ENCODE measurements around the gene AKR1A1.
"Not testable (repeated sequence)": the region's sequence is repeated elsewhere in the genome, so short reads cannot be mapped to it uniquely, and the experiment has no call there.

The AKR1A1 gene

DNA sequence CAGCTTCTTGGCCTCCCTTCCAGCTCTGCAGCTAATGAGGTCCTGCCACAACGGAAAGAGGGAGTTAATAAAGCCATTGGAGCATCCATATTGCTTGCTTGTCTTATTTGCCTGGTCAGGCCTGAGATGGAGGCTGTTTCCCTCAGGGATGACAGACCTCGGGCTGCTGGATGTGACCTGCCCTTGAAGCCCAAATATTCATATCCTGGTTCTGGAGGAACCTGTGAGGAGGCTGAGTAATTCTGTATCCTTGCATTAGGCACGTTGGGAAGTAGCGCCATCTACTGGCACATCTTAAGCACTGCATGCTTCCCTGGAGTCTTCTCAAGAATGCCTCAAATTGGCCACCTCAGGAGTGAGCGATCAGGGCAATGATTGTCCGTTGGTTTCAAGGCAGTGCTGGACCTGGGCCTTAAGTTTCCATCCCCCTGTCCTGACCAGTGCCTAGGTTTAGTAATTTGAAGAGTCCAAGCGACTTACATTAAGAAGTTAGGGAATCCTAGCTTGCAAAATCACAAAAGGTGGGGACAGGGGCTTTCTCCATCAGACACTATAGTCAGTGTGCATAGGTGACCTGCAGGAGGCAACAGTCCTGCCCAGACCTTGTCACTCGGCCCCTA is 19.4 kb downstream of the AKR1A1 start:
- peak; percentile 81 for DNase-seq (ENCODE audit: low spot score)

DNA sequence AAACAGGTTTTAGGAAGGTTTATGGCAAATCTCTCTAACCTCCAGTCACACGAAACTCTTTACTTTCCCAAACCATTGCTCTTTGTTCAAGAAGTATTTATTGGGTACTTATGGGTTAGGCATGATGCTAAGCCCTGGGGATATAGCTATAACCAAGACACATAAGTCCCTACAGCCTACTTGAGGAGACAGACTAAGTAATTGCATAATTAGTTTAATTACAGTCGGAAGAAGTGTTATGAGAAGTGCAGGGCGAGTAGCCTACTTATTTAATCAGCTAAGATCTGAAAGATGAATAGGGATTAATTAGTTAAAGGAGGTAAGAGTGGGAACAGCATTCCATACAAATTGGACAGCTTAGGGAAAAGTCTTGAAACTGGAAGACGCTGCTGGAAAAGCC is 20.0 kb downstream of the AKR1A1 start:
- no peak for DNase-seq (ENCODE audit: low spot score)

DNA sequence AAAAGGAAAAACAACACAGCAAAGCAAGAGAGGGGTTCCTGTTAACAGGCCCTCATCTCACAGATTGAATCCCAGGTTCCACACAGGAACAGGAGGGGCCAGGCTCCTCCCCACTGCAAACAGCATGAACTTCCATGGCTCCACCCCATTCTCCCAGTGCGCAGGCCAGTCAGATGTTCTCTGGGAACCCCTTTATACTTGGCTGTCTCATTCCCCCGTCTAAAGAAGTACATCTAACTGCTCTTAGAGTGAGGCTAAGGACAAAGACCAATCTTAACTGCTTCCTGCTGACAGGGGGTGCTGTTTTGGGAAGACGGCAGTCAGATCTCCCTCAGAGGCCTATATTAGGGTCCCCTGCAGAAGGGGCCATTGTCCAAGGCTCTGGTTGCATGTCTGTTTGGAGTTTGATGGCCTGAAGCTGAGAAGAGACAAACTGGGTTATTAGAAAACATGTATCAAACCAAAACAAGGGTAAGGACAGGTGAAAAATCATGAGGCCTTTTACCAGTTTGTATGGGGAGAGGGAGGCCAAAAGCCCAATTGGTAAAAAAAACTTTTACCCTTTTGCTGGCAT is 22.7 kb downstream of the AKR1A1 start:
- DNase-seq (ENCODE audit: low spot score): no peak

DNA sequence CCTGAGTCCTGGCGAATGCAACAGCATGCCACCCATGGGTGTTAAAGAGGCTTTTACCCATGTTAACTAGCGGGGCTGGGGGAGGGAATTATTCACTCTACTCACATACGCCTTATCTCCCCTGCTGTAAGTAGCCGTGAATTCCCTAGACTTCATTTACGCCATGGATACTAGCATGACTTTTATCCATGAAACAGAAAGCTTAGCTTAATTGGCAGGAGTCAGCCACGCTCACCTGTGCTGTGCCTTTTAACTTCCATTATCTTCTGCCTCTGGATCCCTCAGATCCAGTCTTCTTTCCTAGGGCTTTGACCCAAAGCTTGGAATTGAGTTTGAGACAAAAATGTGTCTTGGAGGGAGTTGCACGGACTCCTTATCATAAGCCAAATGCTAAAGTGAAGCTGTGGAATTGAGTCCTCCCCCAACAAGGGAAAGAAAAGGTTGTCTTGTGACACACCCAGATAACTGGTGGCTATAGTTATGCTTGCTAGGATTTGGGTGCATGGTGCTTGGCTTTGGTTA is 23.5 kb downstream of the AKR1A1 start:
- DNase-seq (ENCODE audit: low spot score): no peak

DNA sequence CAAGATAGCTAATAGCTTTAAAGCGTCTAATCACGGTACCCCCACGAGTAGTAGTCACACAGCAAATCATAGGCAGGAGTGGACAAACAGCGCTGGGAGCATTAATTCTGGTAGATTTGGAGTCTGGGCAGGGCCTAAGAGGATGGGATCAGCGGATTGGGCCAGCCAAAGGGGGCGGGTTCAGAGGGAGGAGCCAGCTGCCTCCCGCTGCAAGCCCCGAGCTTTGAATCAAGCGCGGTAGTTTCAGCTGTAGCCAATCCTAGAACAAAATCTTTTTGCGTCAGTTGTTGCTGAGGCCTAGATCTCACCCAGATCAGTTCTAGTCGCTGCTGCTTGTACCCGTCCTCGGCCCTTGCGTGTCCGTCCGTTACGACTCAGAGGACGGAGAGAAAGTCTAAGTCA is 32.6 kb downstream of the AKR1A1 start:
- peak; percentile 98 for DNase-seq (ENCODE audit: low spot score)

DNA sequence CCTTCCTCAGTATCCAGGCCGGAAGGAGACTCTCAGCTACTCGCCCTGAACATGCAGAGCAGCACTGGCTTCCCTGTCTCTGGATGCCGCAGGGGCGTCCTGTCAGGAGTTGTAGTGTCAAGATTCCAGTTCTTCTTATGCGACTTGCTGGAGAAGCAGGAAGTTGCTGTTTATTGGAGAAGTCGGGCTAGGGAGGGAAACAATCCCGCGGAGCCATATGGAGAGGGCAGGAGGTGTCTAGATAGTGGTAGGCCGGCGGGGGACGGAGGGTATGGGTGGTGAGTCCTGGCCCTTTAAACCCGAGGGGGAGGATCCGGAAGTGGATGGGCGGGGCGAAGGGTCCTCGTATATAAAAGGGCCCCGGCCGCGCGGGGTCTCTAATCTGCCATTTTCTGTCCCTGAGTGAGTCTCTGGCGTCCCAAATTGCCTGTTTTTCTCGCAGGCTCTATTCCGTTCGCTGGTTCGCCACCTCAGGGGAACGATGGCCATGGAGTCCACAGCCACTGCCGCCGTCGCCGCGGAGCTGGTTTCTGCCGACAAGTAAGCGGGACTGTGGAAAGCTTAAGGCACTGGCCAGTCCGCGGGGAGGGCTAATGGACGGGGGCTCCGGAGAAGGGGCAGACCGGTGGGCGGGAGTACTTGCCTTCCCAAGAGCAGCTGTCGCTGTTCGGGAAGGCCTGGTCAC is 33.2 kb downstream of the AKR1A1 start, which contains the start of gene NASP:
NASP (plus strand) TSS at position 376 of the 685 bp plus-strand sequence; CDS start at position 482, 106 bp downstream.
- DNase-seq (ENCODE audit: low spot score): peak; percentile 85

DNA sequence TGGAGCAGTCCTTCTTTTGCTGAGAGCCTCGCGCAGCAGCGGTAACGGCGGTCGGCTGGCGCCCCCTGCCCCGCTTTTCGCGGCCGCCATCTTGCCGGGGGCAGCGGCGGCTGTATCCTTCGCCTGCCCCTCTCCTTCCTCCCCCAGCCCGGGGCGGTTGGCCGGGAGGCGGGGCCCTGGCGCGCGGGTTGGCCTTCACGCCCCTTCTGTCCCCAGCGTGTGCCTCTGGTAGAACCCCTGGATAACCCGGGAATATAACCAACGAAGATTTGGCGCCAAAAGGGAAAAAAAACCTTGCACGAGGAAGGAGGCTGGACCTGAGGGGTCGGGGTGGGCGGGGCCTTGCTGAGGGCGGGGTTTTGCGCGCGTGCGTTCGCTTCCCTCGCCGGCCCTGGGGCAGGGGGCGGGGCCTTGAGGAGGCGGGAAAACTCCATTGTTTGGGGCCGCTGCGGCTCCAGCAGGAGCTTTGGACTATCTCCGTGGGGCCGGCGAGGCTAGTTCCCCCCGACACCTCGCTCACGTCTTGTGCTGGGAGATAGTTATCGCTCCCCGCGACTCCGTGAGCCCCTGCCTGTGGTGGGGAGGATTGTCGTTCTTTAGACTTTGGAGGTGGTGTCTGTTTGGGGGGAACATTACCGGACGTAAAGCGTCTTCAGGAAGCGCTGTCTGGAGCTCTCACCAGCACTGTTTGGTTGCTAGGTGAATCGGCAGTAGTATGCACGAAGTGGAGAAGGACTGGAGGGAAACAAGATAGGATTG is 33.9 kb downstream of the AKR1A1 start:
- peak; percentile 83 for DNase-seq (ENCODE audit: low spot score)

DNA sequence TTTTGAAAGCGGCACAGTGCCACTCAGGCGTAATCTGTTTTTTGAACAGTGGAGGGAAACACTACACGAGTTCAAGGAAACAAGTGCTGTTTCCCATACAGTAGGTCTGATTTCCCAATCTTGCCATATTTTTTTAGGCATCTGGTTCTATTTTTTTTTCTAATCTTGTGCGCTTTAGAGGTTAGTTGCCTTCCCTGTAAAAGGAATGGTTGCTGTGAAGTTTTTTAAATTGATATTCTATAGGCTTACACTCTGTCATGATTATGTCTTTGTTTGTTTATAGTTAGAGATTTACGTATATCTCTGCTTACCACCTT is 34.4 kb downstream of the AKR1A1 start:
- no peak for DNase-seq (ENCODE audit: low spot score)

DNA sequence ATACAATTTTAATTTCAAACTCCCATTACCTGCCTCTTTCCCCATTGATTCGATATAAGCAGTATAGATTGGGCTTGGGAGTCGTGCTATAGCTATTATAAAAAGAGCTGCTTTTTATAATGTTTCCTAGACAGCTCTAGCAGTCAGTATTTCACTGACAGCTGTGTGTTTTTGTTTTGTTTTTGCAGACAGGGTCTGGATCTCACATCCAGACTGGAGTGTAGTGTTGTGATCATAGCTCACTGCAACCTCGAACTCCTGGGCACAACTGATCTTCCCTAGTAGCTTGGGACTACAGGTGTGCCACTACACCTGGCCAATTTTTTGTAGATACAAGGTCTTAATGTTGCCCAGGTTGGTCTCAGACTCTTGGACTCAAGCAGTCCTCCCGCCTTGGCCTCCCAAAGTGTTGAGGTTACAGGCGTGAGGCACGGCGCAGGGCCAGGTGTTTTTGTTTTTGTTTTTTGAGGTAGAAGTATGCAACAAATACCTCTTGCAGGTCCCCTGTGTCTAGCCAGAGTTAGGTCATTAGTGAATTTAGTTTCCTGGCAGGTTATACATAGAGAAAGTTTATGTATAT is 35.0 kb downstream of the AKR1A1 start:
- DNase-seq (ENCODE audit: low spot score): no peak

DNA sequence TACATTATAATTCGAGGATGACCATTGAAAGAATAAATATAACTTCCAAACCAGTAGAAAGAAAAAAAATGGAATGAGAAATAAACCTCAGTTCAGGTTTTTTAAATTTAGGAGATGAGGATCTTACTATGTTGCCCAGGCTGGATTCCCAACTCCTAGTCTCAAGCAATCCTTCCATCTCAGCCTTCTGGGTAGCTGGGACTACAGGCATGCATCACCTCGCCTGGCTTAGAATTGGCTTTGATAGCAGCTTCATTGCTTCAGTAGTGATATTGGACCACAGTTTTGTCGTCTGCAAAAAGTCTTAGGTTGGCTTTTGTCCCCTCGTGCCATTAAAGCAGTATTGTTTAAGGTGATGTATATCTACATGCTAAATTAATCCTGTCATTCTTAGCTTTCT is 36.1 kb downstream of the AKR1A1 start:
- no peak for DNase-seq (ENCODE audit: low spot score)

DNA sequence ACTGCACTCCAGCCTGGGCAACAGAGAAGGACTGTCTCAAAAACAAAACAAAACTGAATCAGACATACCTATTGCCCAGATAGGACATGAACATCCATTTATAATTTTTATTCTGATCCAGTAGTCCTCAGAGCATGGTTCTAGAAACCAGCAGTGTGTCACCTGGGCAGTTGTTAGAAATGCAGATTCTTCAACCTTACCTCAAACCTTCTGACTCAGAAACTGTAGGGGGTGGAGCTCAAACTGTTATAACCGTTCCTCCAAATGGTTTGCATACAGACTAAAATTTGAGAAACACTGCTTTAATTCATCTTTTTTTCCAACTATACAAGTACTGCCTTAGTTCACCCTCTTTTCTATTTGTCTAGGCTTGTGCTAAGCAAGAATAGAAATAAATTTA is 39.2 kb downstream of the AKR1A1 start:
- DNase-seq (ENCODE audit: low spot score): no peak

DNA sequence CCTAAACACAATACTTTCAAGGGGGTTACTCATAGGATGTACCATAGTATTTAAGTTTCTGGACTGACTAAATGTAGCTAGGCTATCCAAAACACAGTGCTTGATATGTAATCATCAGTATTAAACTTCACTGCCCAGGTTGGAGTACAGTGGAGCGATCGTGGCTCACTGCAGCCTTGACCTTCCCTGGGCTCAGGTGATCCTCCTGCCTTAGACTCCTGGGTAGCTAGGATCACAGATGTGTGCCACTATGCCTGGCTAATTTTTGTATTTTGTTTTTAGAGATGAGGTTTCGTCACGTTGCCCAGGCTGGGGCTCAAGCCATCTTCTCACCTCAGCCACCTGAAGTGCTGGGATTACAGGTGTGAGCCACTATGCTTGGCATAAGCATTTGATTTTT is 43.8 kb downstream of the AKR1A1 start:
- no peak for DNase-seq (ENCODE audit: low spot score)

DNA sequence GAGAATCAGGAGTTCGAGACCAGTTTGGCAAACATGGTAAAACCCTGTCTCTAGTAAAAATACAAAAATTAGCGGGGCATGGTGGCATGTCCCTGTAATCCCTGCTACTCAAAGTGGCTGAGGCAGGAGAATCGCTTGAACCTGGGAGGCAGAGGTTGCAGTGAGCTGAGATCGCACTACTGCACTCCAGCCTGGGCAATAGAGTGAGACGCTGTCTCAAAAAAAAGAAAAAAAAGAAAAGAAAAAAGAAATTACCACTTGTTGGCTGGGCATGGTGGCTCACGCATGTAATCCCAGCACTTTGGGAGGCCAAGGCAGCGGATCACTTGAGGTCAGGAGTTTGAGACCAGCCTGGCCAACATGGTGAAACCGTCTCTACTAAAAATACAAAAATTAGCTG is 46.1 kb downstream of the AKR1A1 start:
- not testable (repeated sequence) for DNase-seq (ENCODE audit: low spot score)

DNA sequence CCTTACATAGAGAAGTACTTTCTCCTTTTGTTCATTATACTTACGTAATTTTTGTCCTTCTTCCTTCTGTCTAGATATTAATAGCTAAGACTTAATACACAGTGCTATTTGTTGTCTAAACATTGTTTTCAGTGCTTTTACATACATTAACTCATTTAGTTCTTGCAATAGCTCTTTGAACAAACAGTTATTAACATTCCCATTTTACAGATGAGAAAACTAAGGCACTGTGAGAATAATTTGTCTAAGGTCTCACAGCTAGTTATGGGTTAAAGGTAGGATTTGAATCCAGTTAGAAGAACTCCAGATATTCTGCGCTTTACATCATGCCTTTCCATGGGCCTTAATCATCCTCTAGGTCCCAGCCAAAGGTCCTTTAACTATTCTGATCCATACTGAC is 53.6 kb downstream of the AKR1A1 start:
- no peak for DNase-seq (ENCODE audit: low spot score)

DNA sequence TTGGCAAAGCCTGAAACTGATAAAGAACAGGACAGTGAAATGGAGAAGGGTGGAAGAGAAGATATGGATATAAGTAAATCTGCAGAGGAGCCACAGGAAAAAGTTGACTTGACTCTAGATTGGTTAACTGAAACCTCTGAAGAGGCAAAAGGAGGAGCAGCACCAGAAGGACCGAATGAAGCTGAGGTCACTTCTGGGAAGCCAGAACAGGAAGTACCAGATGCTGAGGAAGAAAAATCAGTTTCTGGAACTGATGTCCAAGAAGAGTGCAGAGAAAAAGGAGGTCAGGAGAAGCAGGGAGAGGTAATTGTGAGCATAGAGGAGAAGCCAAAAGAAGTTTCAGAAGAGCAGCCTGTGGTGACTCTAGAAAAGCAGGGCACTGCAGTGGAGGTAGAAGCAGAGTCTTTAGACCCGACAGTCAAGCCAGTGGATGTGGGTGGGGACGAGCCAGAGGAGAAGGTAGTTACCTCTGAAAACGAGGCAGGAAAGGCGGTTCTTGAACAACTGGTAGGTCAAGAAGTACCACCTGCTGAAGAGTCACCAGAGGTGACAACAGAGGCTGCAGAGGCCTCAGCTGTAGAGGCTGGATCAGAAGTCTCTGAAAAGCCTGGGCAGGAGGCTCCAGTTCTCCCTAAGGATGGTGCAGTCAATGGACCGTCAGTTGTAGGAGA is 56.9 kb downstream of the AKR1A1 start:
- no peak for DNase-seq (ENCODE audit: low spot score)

DNA sequence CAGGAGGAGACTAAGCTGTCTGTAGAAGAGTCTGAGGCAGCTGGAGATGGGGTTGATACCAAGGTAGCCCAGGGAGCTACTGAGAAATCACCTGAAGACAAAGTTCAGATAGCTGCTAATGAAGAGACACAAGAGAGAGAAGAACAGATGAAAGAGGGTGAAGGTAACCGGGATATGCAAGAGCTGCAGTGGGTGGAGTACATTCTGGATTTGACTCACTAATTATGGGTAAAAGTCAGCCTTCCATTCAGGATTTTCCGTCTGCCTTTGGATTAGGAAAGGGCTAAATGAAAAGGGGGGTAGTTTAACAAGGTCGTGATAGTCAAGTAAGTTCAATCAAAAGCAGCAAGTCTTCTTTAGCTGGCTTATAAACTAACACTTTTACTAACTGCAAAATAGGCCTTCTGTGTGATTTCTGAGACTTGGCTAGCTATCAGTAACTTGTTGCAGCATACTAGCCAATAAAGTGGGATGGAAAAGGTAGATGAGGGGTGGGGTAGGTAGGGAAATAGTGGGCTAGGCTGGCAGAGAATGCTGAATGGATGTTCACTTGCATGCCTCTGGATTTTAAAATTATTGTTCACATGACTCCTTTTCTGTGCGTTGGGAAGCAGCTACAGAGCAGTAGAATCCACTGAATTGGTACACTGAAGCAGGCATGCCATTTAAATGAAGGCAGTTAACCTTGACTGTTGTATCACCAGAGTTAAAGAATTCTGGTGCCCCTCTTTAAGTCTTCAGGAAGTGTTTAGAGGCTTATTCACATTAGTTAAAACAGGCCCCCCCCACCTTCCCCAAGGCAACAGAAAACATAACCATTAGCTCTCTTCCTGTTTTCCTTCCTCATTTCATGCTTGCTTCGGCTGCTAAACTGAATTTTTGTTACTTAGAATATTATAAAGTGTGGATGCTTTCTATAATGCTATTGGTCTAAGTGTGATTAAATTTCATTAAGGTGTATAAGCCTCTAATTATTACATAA is 57.8 kb downstream of the AKR1A1 start:
- DNase-seq (ENCODE audit: low spot score): no peak

DNA sequence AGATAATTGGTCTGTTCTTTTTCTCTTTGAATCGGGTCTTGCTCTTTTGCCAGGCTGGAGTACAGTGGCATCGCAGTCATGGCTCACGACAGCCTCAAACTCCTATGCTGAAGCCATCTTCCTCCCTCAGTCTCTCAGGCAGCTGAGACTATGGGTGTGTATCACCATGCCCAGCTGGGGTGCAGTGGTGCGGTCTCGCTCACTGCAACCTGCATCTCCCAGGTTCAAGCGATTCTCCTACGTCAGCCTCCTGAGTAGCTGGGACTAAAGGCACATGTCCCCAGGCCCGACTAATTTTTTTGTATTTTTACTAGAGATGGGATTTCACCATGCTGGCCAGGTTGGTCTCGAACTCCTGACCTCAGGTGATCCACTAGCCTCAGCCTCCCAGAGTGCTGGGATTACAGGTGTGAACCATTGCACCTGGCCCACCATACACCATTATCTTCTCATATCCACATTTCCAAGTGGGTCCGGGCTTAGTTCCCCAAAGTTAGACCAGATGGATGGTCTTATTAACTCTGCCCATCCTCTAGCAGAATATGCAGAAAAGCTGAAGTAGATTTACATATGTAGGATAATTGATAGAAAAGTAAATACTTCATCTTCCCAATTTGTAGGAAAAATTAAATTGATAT is 60.1 kb downstream of the AKR1A1 start:
- DNase-seq (ENCODE audit: low spot score): no peak

DNA sequence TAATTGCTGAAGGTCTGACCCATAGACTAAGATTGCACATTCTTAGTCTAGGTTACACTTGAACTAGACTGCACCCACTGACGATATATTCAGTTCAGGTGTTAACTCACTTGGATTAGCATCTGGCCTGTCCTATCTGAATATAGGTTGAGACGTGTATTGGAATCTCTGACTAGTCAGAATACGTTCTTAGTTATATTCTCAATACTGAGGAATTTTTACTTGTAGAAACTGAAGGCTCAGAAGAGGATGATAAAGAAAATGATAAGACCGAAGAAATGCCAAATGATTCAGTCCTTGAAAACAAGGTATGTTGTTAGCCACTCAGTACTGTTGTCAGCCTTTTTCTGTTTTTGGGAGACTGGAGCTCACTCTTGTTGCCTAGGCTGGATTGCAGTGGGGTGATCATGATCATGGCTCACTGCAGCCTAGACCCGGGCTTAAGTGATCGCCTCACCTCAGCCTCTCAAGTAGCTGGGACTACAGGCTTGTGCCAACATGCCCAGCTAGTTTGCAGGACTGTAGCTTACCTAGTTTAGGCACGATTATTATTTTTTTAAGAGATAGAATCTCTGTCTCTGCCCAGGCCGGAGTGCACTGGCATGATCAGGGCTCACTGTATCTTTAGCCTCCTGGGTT is 62.4 kb downstream of the AKR1A1 start:
- DNase-seq (ENCODE audit: low spot score): no peak

DNA sequence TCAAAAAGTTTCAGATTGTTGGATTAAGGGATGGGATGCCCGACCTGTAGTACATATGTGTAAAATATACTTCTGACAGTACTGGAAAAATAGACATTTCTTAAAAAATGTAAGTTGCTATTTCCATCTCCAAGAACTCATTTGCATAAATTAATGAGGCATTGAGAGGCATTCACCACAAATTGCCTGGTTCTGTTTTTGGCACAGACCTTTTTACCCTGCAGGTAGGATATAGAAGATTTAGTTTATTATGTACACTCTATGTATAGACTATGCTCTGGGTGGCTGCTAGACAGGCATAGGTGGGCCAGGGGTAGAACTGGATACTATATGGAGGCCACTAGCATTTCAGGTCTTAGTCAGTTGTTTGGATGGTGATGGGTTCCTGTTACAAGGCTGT is 65.3 kb downstream of the AKR1A1 start:
- no peak for DNase-seq (ENCODE audit: low spot score)

DNA sequence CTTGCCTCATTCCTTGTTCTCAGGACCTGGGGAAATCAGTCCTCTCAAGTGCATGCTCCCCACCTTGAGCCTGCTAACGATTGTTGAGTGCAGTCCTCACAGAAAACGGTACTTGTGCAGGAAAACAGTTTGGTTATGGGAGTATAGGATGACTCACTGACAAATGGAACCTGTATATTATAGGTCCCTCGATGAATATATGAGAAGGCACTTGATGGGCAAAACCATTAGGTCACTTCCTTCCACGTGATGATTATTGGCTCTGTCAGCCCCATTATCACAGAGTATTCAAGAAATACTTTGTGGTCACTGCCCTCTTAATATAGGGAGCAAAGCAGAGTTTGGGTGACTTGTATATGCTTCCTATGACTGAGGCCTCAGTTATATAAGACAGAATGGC is 67.0 kb downstream of the AKR1A1 start:
- no peak for DNase-seq (ENCODE audit: low spot score)
